ENCODE data around the gene ATG9B.

- TF ChIP-seq CTCF (IDR thresholded peaks at IDR 0.05) (no peak), POLR2A (IDR thresholded peaks at IDR 0.05) (no peak)
Observed at GRCh38 chr7:150980663-150981062, 43.6 kb downstream of the ATG9B start.
